Measurements from ENCODE around the gene POU2F1.

DNA sequence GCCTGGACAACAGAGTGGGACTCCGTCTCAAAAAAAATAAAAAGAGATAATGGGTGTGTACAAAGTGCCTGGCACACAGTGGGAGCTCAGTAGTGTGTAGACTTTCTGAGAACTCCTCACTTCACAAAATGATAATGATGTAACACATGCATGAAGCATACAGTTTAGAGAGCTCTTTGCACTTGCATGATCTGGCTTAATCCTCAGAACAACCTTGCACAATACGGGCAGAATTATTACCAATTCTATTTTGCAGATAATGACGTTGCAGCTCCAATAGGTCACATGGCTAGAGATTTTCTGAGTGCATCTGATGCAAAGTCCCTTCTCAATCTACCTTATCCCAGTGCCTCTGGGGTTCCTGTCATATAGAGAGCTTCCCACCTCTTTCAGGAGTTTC is 226.3 kb downstream of the POU2F1 start:
- TF ChIP-seq, protein P1, sequence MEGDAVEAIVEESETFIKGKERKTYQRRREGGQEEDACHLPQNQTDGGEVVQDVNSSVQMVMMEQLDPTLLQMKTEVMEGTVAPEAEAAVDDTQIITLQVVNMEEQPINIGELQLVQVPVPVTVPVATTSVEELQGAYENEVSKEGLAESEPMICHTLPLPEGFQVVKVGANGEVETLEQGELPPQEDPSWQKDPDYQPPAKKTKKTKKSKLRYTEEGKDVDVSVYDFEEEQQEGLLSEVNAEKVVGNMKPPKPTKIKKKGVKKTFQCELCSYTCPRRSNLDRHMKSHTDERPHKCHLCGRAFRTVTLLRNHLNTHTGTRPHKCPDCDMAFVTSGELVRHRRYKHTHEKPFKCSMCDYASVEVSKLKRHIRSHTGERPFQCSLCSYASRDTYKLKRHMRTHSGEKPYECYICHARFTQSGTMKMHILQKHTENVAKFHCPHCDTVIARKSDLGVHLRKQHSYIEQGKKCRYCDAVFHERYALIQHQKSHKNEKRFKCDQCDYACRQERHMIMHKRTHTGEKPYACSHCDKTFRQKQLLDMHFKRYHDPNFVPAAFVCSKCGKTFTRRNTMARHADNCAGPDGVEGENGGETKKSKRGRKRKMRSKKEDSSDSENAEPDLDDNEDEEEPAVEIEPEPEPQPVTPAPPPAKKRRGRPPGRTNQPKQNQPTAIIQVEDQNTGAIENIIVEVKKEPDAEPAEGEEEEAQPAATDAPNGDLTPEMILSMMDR (IDR thresholded peaks at IDR 0.05), result no peak
- no peak for TF ChIP-seq POLR2A (IDR thresholded peaks at IDR 0.05)

Data from lower leg skin (tissue), 3 donors.